SK-N-MC (cell line): ENCODE data around the gene SDHAF3.
A peak's percentile ranks its signal among the peaks of the same experiment; 100 is the strongest.
"Not testable (repeated sequence)": the region's sequence is repeated elsewhere in the genome, so short reads cannot be mapped to it uniquely, and the experiment has no call there.

Experiments
- DNase-seq: peaks from one replicate; pipeline ENCODE4 v3.0.0-alpha.2; 2011; ENCODE audit warnings: low read depth, low spot score
- H3K27ac ChIP-seq: fragments of 200-600 bp; sonication (generic); 2 replicates; pipeline ENCODE4 v1.5.1; 2016; ENCODE audit warnings: mixed run types
- H3K36me3 ChIP-seq: fragments of 200-600 bp; sonication (generic); 2 replicates; pipeline ENCODE4 v1.6.1; 2017; ENCODE audit warnings: antibody characterized with exemption, low read length, mixed read lengths; ENCODE audit not compliant: insufficient read depth
- H3K4me3 ChIP-seq: fragments of 200-600 bp; sonication (generic); 2 replicates; pipeline ENCODE4 v1.5.1; 2016
- H3K9ac ChIP-seq: fragments of 200-600 bp; sonication (generic); 2 replicates; pipeline ENCODE4 v1.8.0; 2017; ENCODE audit warnings: mixed run types, mixed read lengths; ENCODE audit not compliant: insufficient read length
- H3K9me3 ChIP-seq: fragments of 200-600 bp; sonication (generic); 2 replicates; pipeline ENCODE4 v1.6.1; 2017; ENCODE audit warnings: low read depth, mild to moderate bottlenecking, antibody characterized with exemption, low read length, moderate library complexity, mixed read lengths
- EZH2 ChIP-seq: fragments of 200-600 bp; sonication (generic); IDR thresholded peaks from one replicate; pipeline ENCODE4 v1.6.1; 2017; ENCODE audit warnings: antibody characterized with exemption
- FOXP2 ChIP-seq: optimal IDR thresholded peaks from 2 replicates; pipeline ENCODE3; 2011; ENCODE audit warnings: mild to moderate bottlenecking, moderate library complexity; ENCODE audit not compliant: insufficient read depth; ENCODE audit errors: extremely low read length, control extremely low read depth
- POLR2AphosphoS5 ChIP-seq: IDR thresholded peaks from 2 replicates; pipeline ENCODE4 v1.6.1; 2012; ENCODE audit warnings: mild to moderate bottlenecking, low read depth, low read length, borderline replicate concordance

The SDHAF3 gene

DNA sequence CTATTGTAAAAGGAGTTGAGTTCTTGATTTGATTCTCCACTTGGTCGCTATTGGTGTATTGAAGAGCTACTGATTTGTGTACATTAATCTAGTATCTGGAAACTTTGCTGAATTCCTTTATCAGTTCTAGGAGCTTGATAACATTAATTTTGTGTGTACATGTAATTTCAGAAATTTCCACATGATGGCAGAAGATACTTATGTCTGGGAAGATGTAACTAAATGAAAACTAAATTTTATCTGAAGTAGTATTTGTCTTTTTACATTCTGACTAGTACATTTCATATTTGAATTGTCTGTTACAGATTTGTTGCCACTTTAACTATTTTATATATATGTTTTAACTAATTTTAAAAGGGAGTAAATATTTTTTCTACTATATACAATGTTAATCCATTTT lies 27.6 kb downstream of the SDHAF3 start:
- no peak overlapping the region for H3K4me3 ChIP-seq
- TF ChIP-seq POLR2AphosphoS5 (no peak), EZH2 (no peak), FOXP2 (no peak)
- H3K9me3 ChIP-seq = no peaks in the 10 kb centered on the region
- no peaks in the 10 kb centered on the region; the same call in 1 of the 2 replicates for H3K36me3 ChIP-seq
- peak; percentile 18 for DNase-seq
- no peak overlapping the region for H3K9ac ChIP-seq
- H3K27ac ChIP-seq = no peak overlapping the region

- no peak overlapping the region for H3K9ac ChIP-seq
- H3K27ac ChIP-seq = no peak overlapping the region
- H3K9me3 ChIP-seq = no peaks in the 10 kb centered on the region
- TF ChIP-seq POLR2AphosphoS5 (no peak), FOXP2 (no peak), EZH2 (no peak)
- DNase-seq = no peak
- H3K4me3 ChIP-seq = no peak overlapping the region
- no peaks in the 10 kb centered on the region for H3K36me3 ChIP-seq
These were observed 32.3 kb downstream of the SDHAF3 start for GRCh38 chr7:97149843-97150242.

DNA sequence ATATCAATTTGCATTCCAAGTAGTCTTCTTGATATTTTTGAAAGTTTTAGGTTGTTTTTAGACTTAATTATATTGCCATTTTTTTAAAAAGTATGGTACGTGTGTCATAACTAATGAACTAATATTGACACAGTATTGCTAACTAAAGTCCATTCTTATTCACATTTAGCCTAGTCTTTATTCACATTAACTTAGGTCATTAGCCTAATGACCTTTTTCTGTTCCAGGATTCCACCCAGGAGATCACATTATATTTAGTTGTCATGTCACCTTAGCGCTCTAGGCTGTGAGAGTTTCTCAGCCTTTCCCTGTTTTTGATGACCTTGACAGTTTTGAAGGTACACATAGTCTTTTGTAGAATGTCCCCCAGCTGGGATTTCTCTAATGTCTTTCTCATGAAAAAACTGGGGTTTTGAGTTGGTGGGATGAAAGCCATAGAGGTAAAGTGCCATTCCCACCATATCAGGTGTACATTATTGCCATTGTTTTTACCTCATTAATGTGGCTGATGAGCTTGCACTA lies 38.5 kb downstream of the SDHAF3 start:
- H3K9me3 ChIP-seq = no peaks in the 10 kb centered on the region
- no peak for DNase-seq
- H3K36me3 ChIP-seq = peaks cover 3% of the 10 kb centered on the region; the same call in 1 of the 2 replicates
- H3K27ac ChIP-seq = no peak overlapping the region
- no peak for TF ChIP-seq FOXP2
- TF ChIP-seq POLR2AphosphoS5 = no peak
- TF ChIP-seq EZH2 = no peak
- H3K9ac ChIP-seq = no peak overlapping the region
- H3K4me3 ChIP-seq = no peak overlapping the region

DNA sequence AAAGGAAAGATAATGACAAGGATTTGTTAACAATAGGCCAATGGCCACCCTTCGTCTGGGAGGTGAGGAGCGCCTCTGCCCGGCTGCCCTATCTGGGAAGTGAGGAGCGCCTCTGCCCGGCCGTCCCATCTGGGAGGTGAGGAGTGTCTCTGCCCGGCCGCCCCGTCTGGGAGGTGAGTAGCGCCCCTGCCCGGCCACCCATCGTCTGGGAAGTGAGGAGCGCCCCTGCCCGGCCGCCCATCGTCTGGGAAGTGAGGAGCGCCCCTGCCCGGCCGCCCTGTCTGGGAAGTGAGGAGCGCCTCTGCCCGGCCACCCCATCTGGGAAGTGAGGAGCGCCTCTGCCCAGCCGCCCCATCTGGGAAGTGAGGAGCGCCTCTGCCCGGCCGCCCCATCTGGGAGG lies 42.5 kb downstream of the SDHAF3 start:
- not testable (repeated sequence) for H3K27ac ChIP-seq, H3K36me3 ChIP-seq, DNase-seq, H3K9ac ChIP-seq, H3K9me3 ChIP-seq, H3K4me3 ChIP-seq

DNA sequence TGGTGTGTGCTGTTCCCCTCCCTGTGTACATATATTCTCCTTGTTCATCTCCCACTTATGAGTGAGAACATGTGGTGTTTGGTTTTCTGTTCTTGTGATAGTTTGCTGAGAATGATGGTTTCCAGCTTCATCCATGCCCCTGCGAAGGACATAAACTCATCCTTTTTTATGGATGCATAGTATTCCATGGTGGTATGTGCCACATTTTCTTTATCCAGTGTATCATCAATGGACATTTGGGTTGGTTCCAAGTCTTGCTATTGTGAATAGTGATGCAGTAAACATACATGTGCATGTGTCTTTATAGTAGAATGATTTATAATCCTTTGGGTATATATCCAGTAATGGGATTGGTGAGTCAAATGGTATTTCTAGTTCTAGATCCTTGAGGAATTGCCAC lies 44.1 kb downstream of the SDHAF3 start:
- not testable (repeated sequence) for DNase-seq, H3K9ac ChIP-seq, H3K9me3 ChIP-seq, H3K36me3 ChIP-seq, H3K4me3 ChIP-seq, H3K27ac ChIP-seq

DNA sequence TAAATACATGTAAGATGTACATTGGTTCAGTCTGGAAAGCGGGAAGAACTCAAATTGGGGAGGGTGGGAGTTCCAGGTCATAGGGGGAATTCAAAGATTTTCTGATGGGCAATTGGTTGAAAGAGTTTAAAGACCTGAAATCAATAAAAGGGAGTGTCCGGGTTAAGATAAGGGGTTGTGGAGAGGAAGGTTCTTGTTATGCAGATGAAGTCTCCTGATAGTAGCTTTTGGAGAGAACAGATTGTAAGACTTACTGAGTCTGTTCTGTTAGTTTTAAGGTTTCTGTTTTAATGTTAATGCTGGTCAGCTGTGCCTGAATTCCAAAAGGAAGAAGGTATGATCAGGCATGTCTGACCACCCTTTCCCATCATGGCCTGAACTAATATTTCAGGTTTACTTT lies 48.8 kb downstream of the SDHAF3 start:
- Histone ChIP-seq H3K9me3 (no peaks in the 10 kb centered on the region), H3K4me3 (no peak overlapping the region), H3K36me3 (no peaks in the 10 kb centered on the region; the same call in 1 of the 2 replicates), H3K9ac (no peak overlapping the region), H3K27ac (no peak overlapping the region)
- DNase-seq = no peak
- TF ChIP-seq FOXP2 (no peak), POLR2AphosphoS5 (no peak), EZH2 (no peak)

DNA sequence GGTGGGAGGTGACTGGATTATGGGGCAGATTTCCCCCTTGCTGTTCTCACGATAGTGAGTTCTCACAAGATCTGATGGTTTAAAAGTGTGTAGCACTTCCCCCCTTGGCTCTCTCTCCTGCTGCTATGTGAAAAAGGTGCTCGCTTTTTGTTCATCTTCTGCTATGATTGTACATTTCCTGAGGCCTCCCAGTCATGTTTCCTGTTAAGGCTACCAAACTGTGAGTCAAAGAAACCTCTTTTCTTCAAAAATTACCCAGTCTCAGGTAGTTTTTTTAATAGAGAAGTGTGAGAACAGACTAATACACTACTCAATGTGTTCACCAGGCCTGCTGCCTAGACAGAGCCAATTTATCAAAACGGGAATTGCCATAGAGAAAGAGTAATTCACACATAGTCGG lies 49.7 kb downstream of the SDHAF3 start:
- no peak overlapping the region for H3K4me3 ChIP-seq
- DNase-seq = no peak
- TF ChIP-seq POLR2AphosphoS5 (no peak), EZH2 (no peak), FOXP2 (no peak)
- H3K36me3 ChIP-seq = no peaks in the 10 kb centered on the region; the same call in 1 of the 2 replicates
- H3K9me3 ChIP-seq = no peaks in the 10 kb centered on the region
- no peak overlapping the region for H3K9ac ChIP-seq
- H3K27ac ChIP-seq = no peak overlapping the region

- Histone ChIP-seq H3K27ac (no peak overlapping the region), H3K9ac (no peak overlapping the region), H3K9me3 (no peaks in the 10 kb centered on the region), H3K36me3 (no peaks in the 10 kb centered on the region; the same call in 1 of the 2 replicates), H3K4me3 (no peak overlapping the region)
- DNase-seq = no peak
- no peak for TF ChIP-seq POLR2AphosphoS5
- TF ChIP-seq EZH2 = no peak
- TF ChIP-seq FOXP2 = no peak
These were observed 50.3 kb downstream of the SDHAF3 start for GRCh38 chr7:97167749-97168148.

DNA sequence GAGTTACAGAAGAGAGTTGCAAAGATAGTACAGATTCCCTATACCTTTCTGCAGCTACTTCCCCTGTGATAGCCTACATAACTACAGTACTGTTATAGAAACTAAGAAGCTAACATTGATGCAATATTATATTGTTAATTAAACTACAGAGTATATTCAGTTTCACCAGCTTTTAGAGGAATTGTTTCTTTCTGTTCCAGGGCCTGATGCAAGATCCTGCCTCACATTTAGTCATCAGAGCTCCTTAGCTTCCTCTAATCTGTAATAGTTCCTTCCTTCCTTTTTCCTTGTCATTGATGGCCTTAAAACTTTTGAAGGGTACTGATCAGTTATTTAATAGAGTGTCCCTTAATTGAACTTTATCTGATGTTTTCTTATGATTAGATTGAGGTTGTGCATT lies 56.8 kb downstream of the SDHAF3 start:
- TF ChIP-seq EZH2 (no peak), FOXP2 (no peak), POLR2AphosphoS5 (no peak)
- Histone ChIP-seq H3K27ac (no peak overlapping the region), H3K9me3 (no peaks in the 10 kb centered on the region), H3K9ac (no peak overlapping the region), H3K36me3 (no peaks in the 10 kb centered on the region), H3K4me3 (no peak overlapping the region)
- DNase-seq = no peak
